Mucosa of descending colon (tissue), 3 donors: Measurements from ENCODE around the gene NEGR1. TPM values are rescaled to one million over a fixed set of nuclear protein-coding genes. Genes with fewer than 3 reads are reported as not detected.

Experiments used
- ATAC-seq: fragments of 200-7000 bp; cut with Tn5 transposase; one replicate; pipeline ENCODE4 v1.9.1; 2020; ENCODE audit warnings: mild to moderate bottlenecking, moderate library complexity
- DNase-seq, 3 donors: peaks; one replicate each; pipeline ENCODE4 v3.0.0-alpha.2; 2020
- H3K36me3 ChIP-seq: fragments of 200-600 bp; one replicate; pipeline ENCODE4 v1.8.0; 2021; ENCODE audit warnings: low read depth, mild to moderate bottlenecking
- H3K4me1 ChIP-seq: fragments of 200-600 bp; one replicate; pipeline ENCODE4 v1.8.0; 2021; ENCODE audit warnings: low read depth, mild to moderate bottlenecking
- H3K4me3 ChIP-seq: fragments of 200-600 bp; one replicate; pipeline ENCODE4 v1.8.0; 2021; ENCODE audit warnings: mild to moderate bottlenecking
- H3K9me3 ChIP-seq: fragments of 200-600 bp; one replicate; pipeline ENCODE4 v1.8.0; 2021; ENCODE audit warnings: mild to moderate bottlenecking
- CTCF ChIP-seq: fragments of 200-600 bp; IDR thresholded peaks from one replicate; pipeline ENCODE4 v1.8.0; 2022; ENCODE audit warnings: antibody characterized with exemption, mild to moderate bottlenecking
- intact Hi-C, 2 donors: fragments of 100-400 bp; cut with DNase I in 1 of 2; cut with micrococcal nuclease in 1 of 2; formaldehyde crosslinking; loops; one replicate each; pipeline versions ENCODE4 v1.11.0 to v1.11.1; 2022; cut with DNase I, micrococcal nuclease
- total RNA-seq, 3 donors: library from RNA; stranded (reverse); fragmentation: NEBNext Ultra II Directional in 2 of 3; extraction: Animal tissue kit (Norgen Biotek cat#: 25700) in 2 of 3; gene quantifications; one replicate each; pipeline versions ENCODE4 v1.2.1 to v1.2.4, GENCODE V29; 2021 to 2023
- donor health status: DM: no; HTN: no; CAD: no; lungs with moderate emphysema.
- donor health status: DM: no; HTN: no; CAD: no.
- donor health status: DM: no; HTN: yes; CAD: no.

Gene NEGR1
- total RNA-seq, 3 donors from 2014 or later, result 2.3 to 47.9 (median 8.0) TPM

GRCh38 chr1:72063364-72064044 lies 218.8 kb downstream of the NEGR1 start:
- Histone ChIP-seq H3K36me3 (no peaks in the 10 kb centered on the region), H3K9me3 (no peaks in the 10 kb centered on the region)
- no peak for ATAC-seq

GRCh38 chr1:72062584-72062983 lies 219.8 kb downstream of the NEGR1 start:
- ATAC-seq (no peak), DNase-seq (no peak)
- intact Hi-C loops, result no loop called here

More at GRCh38 chr1:72063364-72064044, 218.8 kb downstream of the NEGR1 start:
- no peak for DNase-seq
- no peak for TF ChIP-seq CTCF
- Histone ChIP-seq H3K4me1 (no peaks in the 10 kb centered on the region), H3K4me3 (no peak overlapping the region)
- intact Hi-C loops, result no loop called here

GRCh38 chr1:72060466-72061245 lies 221.7 kb downstream of the NEGR1 start:
- no peak for DNase-seq
- Histone ChIP-seq H3K9me3 (no peaks in the 10 kb centered on the region), H3K36me3 (no peaks in the 10 kb centered on the region), H3K4me1 (no peaks in the 10 kb centered on the region), H3K4me3 (no peak overlapping the region)
- no peak for TF ChIP-seq CTCF
- intact Hi-C loops, result no loop called here
- ATAC-seq, result no peak

More at GRCh38 chr1:72062584-72062983, 219.8 kb downstream of the NEGR1 start:
- no peaks in the 10 kb centered on the region for H3K36me3 ChIP-seq
- H3K9me3 ChIP-seq, result no peaks in the 10 kb centered on the region
- no peaks in the 10 kb centered on the region for H3K4me1 ChIP-seq
- TF ChIP-seq CTCF, result no peak
- no peak overlapping the region for H3K4me3 ChIP-seq

- Histone ChIP-seq H3K4me1 (no peaks in the 10 kb centered on the region), H3K9me3 (no peaks in the 10 kb centered on the region), H3K4me3 (no peak overlapping the region), H3K36me3 (no peaks in the 10 kb centered on the region)
- ATAC-seq, result no peak
- no peak for DNase-seq
- intact Hi-C loops, result no loop called here
- TF ChIP-seq CTCF, result no peak
Observed at GRCh38 chr1:72056516-72056915, 225.8 kb downstream of the NEGR1 start.

GRCh38 chr1:72051538-72051937 lies 230.8 kb downstream of the NEGR1 start:
- Histone ChIP-seq H3K4me3 (no peak overlapping the region), H3K4me1 (no peaks in the 10 kb centered on the region), H3K9me3 (no peaks in the 10 kb centered on the region), H3K36me3 (no peaks in the 10 kb centered on the region)
- no peak for ATAC-seq
- DNase-seq, result no peak
- intact Hi-C loops, result no loop called here
- TF ChIP-seq CTCF, result no peak
